Liver (tissue), 9 donors: ENCODE results near the gene KHDRBS2. TPM values are rescaled to one million over a fixed set of nuclear protein-coding genes. Genes with fewer than 3 reads are reported as not detected.

Experiments
- DNase-seq: peaks from one replicate; pipeline ENCODE4 v3.0.0-alpha.2; 2017; ENCODE audit warnings: low spot score
- H3K27ac ChIP-seq, 2 donors: one replicate each; pipeline ENCODE4 v1.7.0; 2013; ENCODE audit warnings: inconsistent platforms in 2 of 2, low read length in 2 of 2, control low read depth in 1 of 2, low read depth in 1 of 2, mild to moderate bottlenecking in 1 of 2
- H3K27me3 ChIP-seq, 4 donors: one replicate each; pipeline versions ENCODE4 v1.6.1 to v1.7.0; 2013; ENCODE audit warnings: low read length in 3 of 4, inconsistent platforms in 1 of 4, mild to moderate bottlenecking in 1 of 4, moderate library complexity in 1 of 4; ENCODE audit not compliant: control insufficient read depth in 4 of 4, insufficient read depth in 4 of 4
- H3K36me3 ChIP-seq, 4 donors: one replicate each; pipeline versions ENCODE4 v1.6.1 to v1.7.0; 2013; ENCODE audit warnings: low read length in 3 of 4, mild to moderate bottlenecking in 3 of 4, low read depth in 1 of 4, moderate library complexity in 1 of 4; ENCODE audit not compliant: control insufficient read depth in 4 of 4, insufficient read depth in 3 of 4
- H3K4me1 ChIP-seq, 4 donors: one replicate each; pipeline versions ENCODE4 v1.6.1 to v1.7.0; 2013; ENCODE audit warnings: low read length in 3 of 4, mild to moderate bottlenecking in 3 of 4, moderate library complexity in 1 of 4; ENCODE audit not compliant: control insufficient read depth in 4 of 4, insufficient read depth in 4 of 4
- H3K4me3 ChIP-seq, 3 donors: one replicate each; pipeline versions ENCODE4 v1.6.1 to v1.7.0; 2013; ENCODE audit warnings: low read length in 3 of 3, control low read depth in 1 of 3, low read depth in 1 of 3, mild to moderate bottlenecking in 1 of 3
- H3K9ac ChIP-seq, 2 donors: one replicate each; pipeline ENCODE4 v1.7.0; 2013; ENCODE audit warnings: low read length in 2 of 2, mild to moderate bottlenecking in 2 of 2, moderate library complexity in 2 of 2, control low read depth in 1 of 2, low read depth in 1 of 2
- H3K9me3 ChIP-seq, 4 donors: one replicate each; pipeline versions ENCODE4 v1.6.1 to v1.7.0; 2013; ENCODE audit warnings: low read length in 3 of 4; ENCODE audit not compliant: control insufficient read depth in 4 of 4
- EGR1 ChIP-seq, 2 donors: IDR thresholded peaks; 2 replicates each; pipeline ENCODE4 v1.6.1; 2016 to 2018; ENCODE audit warnings: antibody characterized with exemption in 2 of 2, low read depth in 2 of 2
- FOXA1 ChIP-seq: IDR thresholded peaks from 2 replicates; pipeline ENCODE4 v1.6.1; 2016; ENCODE audit warnings: antibody characterized with exemption
- FOXA2 ChIP-seq: IDR thresholded peaks from 2 replicates; pipeline ENCODE4 v1.6.1; 2016; ENCODE audit warnings: antibody characterized with exemption
- GABPA ChIP-seq, 2 donors: IDR thresholded peaks in 1 of 2; conservative IDR thresholded peaks in 1 of 2; 2 replicates each; pipeline ENCODE4 v1.6.1; 2016; ENCODE audit warnings: antibody characterized with exemption in 2 of 2, mild to moderate bottlenecking in 1 of 2, moderate library complexity in 1 of 2
- HNF4A ChIP-seq, 2 donors: conservative IDR thresholded peaks; 2 replicates each; pipeline ENCODE4 v1.6.1; 2016; ENCODE audit warnings: antibody characterized with exemption in 2 of 2, mild to moderate bottlenecking in 2 of 2
- HNF4G ChIP-seq: IDR thresholded peaks from 2 replicates; pipeline ENCODE4 v1.6.1; 2016; ENCODE audit warnings: antibody characterized with exemption
- JUND ChIP-seq, 2 donors: IDR thresholded peaks; 2 replicates each; pipeline ENCODE4 v1.6.1; 2016; ENCODE audit warnings: antibody characterized with exemption in 2 of 2
- NR2F2 ChIP-seq: IDR thresholded peaks from 2 replicates; pipeline ENCODE4 v1.6.1; 2016; ENCODE audit warnings: antibody characterized with exemption
- RAD21 ChIP-seq, 2 donors: IDR thresholded peaks; 2 replicates each; pipeline ENCODE4 v1.6.1; 2016; ENCODE audit warnings: antibody characterized with exemption in 2 of 2, mild to moderate bottlenecking in 2 of 2
- RXRA ChIP-seq, 2 donors: IDR thresholded peaks; 2 replicates each; pipeline ENCODE4 v1.6.1; 2017 to 2018; ENCODE audit warnings: antibody characterized with exemption in 2 of 2, mild to moderate bottlenecking in 1 of 2
- SP1 ChIP-seq: IDR thresholded peaks from 2 replicates; pipeline ENCODE4 v1.6.1; 2018; ENCODE audit warnings: antibody characterized with exemption, mild to moderate bottlenecking
- TAF1 ChIP-seq: conservative IDR thresholded peaks from 2 replicates; pipeline ENCODE4 v1.6.1; 2016; ENCODE audit warnings: antibody characterized with exemption, mild to moderate bottlenecking
- YY1 ChIP-seq: IDR thresholded peaks from 2 replicates; pipeline ENCODE4 v1.6.1; 2016; ENCODE audit warnings: antibody characterized with exemption, mild to moderate bottlenecking
- WGBS: extraction: QIAGEN DNeasy Blood & Tissue Kit; methylation state at CpG from one replicate; pipeline ENCODE4 v1.1.7; 2013; 5-methylcytosine and 5-hydroxymethylcytosine counted together
- polyA plus RNA-seq, 2 donors: library from polyadenylated mRNA; stranded (reverse) in 1 of 2; unstranded in 1 of 2; fragments of 200-250 nt in 1 of 2; fragments of >200 nt in 1 of 2; fragmentation: Nextera tagmentation in 1 of 2; extraction: Ambion mirVana in 1 of 2; gene quantifications; one replicate each; pipeline versions ENCODE4 v1.2.1 to v1.2.3, GENCODE V29; 2013 to 2015
- total RNA-seq, 2 donors: library from RNA; depleted of rRNA; stranded (reverse); fragments of >200 nt; gene quantifications; one replicate each; pipeline ENCODE4 v1.2.3, GENCODE V29; 2014
- TF ChIP-seq, protein P1 (sequence below): IDR thresholded peaks from 2 replicates; pipeline ENCODE4 v1.6.1; 2016; ENCODE audit warnings: antibody characterized with exemption, mild to moderate bottlenecking
- TF ChIP-seq, protein P2 (sequence below): fragments of 150-350 bp; IDR thresholded peaks from 2 replicates; pipeline ENCODE4 v1.5.1; 2017; ENCODE audit warnings: improper control_type of control experiment, low read depth, low read length; ENCODE audit not compliant: missing input control
- TF ChIP-seq, protein P3 (sequence below): IDR thresholded peaks from 2 replicates; pipeline ENCODE4 v1.6.1; 2016; ENCODE audit warnings: antibody characterized with exemption
- TF ChIP-seq, protein P4 (sequence below): IDR thresholded peaks from 2 replicates; pipeline ENCODE4 v1.6.1; 2016; ENCODE audit warnings: antibody characterized with exemption
- TF ChIP-seq, protein P5 (sequence below): IDR thresholded peaks from 2 replicates; pipeline ENCODE4 v1.6.1; 2016; ENCODE audit warnings: antibody characterized with exemption
- donor health status: healthy.
- donor health status: healthy.
- donor health status: healthy.
- donor health status: healthy.
- donor health status: healthy.

KHDRBS2 gene
- total and polyA plus RNA-seq, 4 donors, result 0.08 to 1.1 TPM; not detected in 2

DNA sequence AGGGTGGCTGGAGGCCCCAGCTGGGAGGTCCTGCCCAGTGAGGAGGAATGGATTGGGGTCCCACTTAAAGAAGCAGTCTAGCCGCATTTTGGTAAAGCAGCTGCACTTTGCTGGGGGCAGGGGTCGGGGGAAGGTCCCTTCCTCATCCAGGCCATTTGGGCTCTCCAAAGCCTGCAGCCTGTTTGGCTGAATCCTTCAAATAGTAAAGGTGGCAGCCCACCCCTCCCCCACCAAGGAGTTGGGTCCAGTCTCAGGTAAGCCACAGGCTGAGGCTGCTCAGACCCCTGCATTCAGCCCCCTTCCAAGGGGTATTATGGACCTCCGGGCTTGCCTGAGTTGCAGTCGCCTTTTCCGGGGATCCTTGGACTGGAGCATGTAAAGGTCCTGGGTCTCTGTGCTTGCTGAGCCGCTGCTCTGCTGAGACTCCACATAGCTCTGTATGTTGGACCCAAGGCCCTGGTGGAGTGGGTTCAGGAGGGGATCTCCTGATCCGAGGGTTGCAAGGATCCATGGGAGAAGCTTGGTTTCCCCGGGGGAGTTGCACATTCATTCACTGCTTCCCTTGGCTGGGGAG lies 417.4 kb downstream of the KHDRBS2 start:
- TF ChIP-seq, protein P1, sequence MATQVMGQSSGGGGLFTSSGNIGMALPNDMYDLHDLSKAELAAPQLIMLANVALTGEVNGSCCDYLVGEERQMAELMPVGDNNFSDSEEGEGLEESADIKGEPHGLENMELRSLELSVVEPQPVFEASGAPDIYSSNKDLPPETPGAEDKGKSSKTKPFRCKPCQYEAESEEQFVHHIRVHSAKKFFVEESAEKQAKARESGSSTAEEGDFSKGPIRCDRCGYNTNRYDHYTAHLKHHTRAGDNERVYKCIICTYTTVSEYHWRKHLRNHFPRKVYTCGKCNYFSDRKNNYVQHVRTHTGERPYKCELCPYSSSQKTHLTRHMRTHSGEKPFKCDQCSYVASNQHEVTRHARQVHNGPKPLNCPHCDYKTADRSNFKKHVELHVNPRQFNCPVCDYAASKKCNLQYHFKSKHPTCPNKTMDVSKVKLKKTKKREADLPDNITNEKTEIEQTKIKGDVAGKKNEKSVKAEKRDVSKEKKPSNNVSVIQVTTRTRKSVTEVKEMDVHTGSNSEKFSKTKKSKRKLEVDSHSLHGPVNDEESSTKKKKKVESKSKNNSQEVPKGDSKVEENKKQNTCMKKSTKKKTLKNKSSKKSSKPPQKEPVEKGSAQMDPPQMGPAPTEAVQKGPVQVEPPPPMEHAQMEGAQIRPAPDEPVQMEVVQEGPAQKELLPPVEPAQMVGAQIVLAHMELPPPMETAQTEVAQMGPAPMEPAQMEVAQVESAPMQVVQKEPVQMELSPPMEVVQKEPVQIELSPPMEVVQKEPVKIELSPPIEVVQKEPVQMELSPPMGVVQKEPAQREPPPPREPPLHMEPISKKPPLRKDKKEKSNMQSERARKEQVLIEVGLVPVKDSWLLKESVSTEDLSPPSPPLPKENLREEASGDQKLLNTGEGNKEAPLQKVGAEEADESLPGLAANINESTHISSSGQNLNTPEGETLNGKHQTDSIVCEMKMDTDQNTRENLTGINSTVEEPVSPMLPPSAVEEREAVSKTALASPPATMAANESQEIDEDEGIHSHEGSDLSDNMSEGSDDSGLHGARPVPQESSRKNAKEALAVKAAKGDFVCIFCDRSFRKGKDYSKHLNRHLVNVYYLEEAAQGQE, result no peak
- TF ChIP-seq FOXA1 (no peak), EGR1 (IDR thresholded peaks at IDR 0.05; ENCODE audit: low read depth in 2 of 2) (no peak), SP1 (no peak), RAD21 (IDR thresholded peaks at IDR 0.05) (no peak), NR2F2 (no peak), RXRA (IDR thresholded peaks at IDR 0.05) (no peak), HNF4G (no peak), YY1 (no peak), HNF4A (conservative IDR thresholded peaks at IDR 0.05) (no peak), TAF1 (no peak)
- TF ChIP-seq, protein P2, sequence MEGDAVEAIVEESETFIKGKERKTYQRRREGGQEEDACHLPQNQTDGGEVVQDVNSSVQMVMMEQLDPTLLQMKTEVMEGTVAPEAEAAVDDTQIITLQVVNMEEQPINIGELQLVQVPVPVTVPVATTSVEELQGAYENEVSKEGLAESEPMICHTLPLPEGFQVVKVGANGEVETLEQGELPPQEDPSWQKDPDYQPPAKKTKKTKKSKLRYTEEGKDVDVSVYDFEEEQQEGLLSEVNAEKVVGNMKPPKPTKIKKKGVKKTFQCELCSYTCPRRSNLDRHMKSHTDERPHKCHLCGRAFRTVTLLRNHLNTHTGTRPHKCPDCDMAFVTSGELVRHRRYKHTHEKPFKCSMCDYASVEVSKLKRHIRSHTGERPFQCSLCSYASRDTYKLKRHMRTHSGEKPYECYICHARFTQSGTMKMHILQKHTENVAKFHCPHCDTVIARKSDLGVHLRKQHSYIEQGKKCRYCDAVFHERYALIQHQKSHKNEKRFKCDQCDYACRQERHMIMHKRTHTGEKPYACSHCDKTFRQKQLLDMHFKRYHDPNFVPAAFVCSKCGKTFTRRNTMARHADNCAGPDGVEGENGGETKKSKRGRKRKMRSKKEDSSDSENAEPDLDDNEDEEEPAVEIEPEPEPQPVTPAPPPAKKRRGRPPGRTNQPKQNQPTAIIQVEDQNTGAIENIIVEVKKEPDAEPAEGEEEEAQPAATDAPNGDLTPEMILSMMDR, result no peak
- TF ChIP-seq, protein P3, sequence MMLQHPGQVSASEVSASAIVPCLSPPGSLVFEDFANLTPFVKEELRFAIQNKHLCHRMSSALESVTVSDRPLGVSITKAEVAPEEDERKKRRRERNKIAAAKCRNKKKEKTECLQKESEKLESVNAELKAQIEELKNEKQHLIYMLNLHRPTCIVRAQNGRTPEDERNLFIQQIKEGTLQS, result no peak
- H3K27me3 ChIP-seq, result no peaks in the 10 kb centered on the region
- no peak overlapping the region for H3K27ac ChIP-seq
- no peak overlapping the region for H3K4me3 ChIP-seq
- H3K36me3 ChIP-seq, result no peaks in the 10 kb centered on the region
- DNase-seq, result no peak
- WGBS, result 87% methylated on average over 8 of the region's 8 CpGs
- no peak overlapping the region for H3K9ac ChIP-seq
- H3K4me1 ChIP-seq, result no peaks in the 10 kb centered on the region
- no peaks in the 10 kb centered on the region for H3K9me3 ChIP-seq

DNA sequence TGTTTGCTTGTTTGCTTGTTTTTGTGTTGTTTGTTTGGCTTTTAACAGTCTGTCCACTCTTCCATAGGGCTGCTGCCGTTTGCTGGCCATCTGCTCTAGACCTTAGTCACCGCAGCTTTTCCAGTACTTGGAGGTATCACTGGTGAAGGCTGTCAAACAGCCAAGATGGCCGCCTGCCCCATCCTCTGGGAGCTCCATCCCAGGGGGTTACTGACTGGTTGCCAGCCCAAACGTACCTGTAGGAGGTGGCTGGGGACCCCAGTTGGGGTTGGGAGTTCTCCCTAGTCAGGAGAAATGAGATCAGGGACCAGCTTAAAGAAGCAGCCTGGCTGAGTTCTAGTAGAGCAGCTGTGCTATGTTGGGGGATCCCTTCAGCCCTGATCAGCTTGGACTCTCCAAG lies 418.4 kb downstream of the KHDRBS2 start:
- Histone ChIP-seq H3K9ac (no peak overlapping the region), H3K36me3 (no peaks in the 10 kb centered on the region), H3K9me3 (no peaks in the 10 kb centered on the region), H3K4me3 (no peak overlapping the region), H3K27ac (no peak overlapping the region), H3K27me3 (no peaks in the 10 kb centered on the region), H3K4me1 (no peaks in the 10 kb centered on the region)
- WGBS, result 78% methylated on average over 4 of the region's 4 CpGs
- DNase-seq, result no peak
- TF ChIP-seq EGR1 (IDR thresholded peaks at IDR 0.05; ENCODE audit: low read depth in 2 of 2), result no peak

DNA sequence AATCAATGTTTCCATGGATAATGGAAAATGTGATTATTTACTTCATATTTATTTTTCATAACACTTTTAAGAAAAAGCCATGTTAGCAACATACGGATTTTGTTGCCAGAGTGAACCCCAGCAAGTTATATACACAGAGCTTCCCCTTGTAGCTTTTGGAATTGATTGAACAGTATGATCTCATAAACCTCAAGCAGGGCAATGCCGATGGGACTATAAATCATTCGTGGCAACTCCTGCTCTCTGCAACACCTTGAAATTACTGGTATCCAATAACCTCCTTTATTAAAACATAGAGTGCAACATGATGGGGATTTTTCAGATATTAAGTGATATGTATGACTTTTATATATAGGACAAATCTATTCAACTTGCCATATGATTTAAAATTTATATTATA lies 428.5 kb downstream of the KHDRBS2 start:
- no peaks in the 10 kb centered on the region for H3K4me1 ChIP-seq
- H3K27ac ChIP-seq, result no peak overlapping the region
- no peak for DNase-seq
- H3K36me3 ChIP-seq, result no peaks in the 10 kb centered on the region
- H3K4me3 ChIP-seq, result no peak overlapping the region
- no peaks in the 10 kb centered on the region for H3K9me3 ChIP-seq
- no peaks in the 10 kb centered on the region for H3K27me3 ChIP-seq
- no peak overlapping the region for H3K9ac ChIP-seq
- WGBS, result 85% methylated on average over 3 of the region's 3 CpGs
- TF ChIP-seq JUND (IDR thresholded peaks at IDR 0.05) (no peak), TAF1 (no peak), SP1 (no peak), FOXA2 (no peak), NR2F2 (no peak), HNF4G (no peak), RXRA (IDR thresholded peaks at IDR 0.05) (no peak), EGR1 (IDR thresholded peaks at IDR 0.05; ENCODE audit: low read depth in 2 of 2) (no peak), HNF4A (conservative IDR thresholded peaks at IDR 0.05) (no peak), GABPA (IDR thresholded peaks at IDR 0.05 in 1 of 2, conservative IDR thresholded peaks at IDR 0.05 in 1 of 2) (no peak), YY1 (no peak), FOXA1 (no peak), RAD21 (IDR thresholded peaks at IDR 0.05) (no peak)
- TF ChIP-seq, protein P4, sequence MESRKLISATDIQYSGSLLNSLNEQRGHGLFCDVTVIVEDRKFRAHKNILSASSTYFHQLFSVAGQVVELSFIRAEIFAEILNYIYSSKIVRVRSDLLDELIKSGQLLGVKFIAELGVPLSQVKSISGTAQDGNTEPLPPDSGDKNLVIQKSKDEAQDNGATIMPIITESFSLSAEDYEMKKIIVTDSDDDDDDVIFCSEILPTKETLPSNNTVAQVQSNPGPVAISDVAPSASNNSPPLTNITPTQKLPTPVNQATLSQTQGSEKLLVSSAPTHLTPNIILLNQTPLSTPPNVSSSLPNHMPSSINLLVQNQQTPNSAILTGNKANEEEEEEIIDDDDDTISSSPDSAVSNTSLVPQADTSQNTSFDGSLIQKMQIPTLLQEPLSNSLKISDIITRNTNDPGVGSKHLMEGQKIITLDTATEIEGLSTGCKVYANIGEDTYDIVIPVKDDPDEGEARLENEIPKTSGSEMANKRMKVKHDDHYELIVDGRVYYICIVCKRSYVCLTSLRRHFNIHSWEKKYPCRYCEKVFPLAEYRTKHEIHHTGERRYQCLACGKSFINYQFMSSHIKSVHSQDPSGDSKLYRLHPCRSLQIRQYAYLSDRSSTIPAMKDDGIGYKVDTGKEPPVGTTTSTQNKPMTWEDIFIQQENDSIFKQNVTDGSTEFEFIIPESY, result no peak
- TF ChIP-seq, protein P5, sequence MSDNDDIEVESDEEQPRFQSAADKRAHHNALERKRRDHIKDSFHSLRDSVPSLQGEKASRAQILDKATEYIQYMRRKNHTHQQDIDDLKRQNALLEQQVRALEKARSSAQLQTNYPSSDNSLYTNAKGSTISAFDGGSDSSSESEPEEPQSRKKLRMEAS, result no peak
